Keratinocyte (primary cell): ENCODE measurements around the gene UBASH3B. TPM values are rescaled to one million over a fixed set of nuclear protein-coding genes. Genes with fewer than 3 reads are reported as not detected.

Source experiments
- DNase-seq: peaks from one replicate; pipeline ENCODE4 v3.0.0-alpha.2; 2011; ENCODE audit warnings: low read depth, missing footprints, low spot score
- FAIRE-seq: peaks from 2 replicates; lab custom pipeline; 2011; peaks lifted over from hg19 to GRCh38; lab: Jason Lieb, UNC
- H2AFZ ChIP-seq: 2 replicates; pipeline ENCODE4 v1.6.0; 2012; ENCODE audit warnings: low read length, control low read depth, inconsistent platforms; ENCODE audit not compliant: control insufficient read depth
- H3K27ac ChIP-seq: 2 replicates; pipeline ENCODE4 v1.5.1; 2011; ENCODE audit warnings: low read length; ENCODE audit not compliant: control insufficient read depth, insufficient read depth
- H3K27me3 ChIP-seq: 3 replicates; pipeline ENCODE4 v1.6.0; 2011; ENCODE audit warnings: low read length; ENCODE audit not compliant: control insufficient read depth, insufficient read depth; ENCODE audit errors: extremely low read depth
- H3K36me3 ChIP-seq, 2 experiments: 2 replicates in 1 of 2; 3 replicates in 1 of 2; pipeline ENCODE4 v1.5.1; 2011; ENCODE audit warnings: low read length in 2 of 2, mild to moderate bottlenecking in 1 of 2; ENCODE audit not compliant: control insufficient read depth in 2 of 2, insufficient read depth in 2 of 2; ENCODE audit errors: extremely low read depth in 1 of 2
- H3K4me1 ChIP-seq: 3 replicates; pipeline ENCODE4 v1.5.1; 2011; ENCODE audit warnings: low read length; ENCODE audit not compliant: control insufficient read depth, insufficient read depth; ENCODE audit errors: extremely low read depth
- H3K4me2 ChIP-seq: 3 replicates; pipeline ENCODE4 v1.6.0; 2011; ENCODE audit warnings: low read depth, low read length; ENCODE audit not compliant: control insufficient read depth, insufficient read depth; ENCODE audit errors: extremely low read depth
- H3K4me3 ChIP-seq, 3 experiments: fragments of 200-600 bp in 1 of 3; sonication (generic) in 1 of 3; 2 replicates in 2 of 3; 3 replicates in 1 of 3; pipeline ENCODE4 v1.5.1; 2011 to 2016; ENCODE audit warnings: low read length in 3 of 3, mild to moderate bottlenecking in 3 of 3, control low read depth in 2 of 3, inconsistent platforms in 1 of 3, low read depth in 1 of 3, mixed read lengths in 1 of 3, mixed run types in 1 of 3, moderate library complexity in 1 of 3; ENCODE audit not compliant: control insufficient read depth in 2 of 3, insufficient read depth in 2 of 3; ENCODE audit errors: extremely low read depth in 1 of 3
- H3K79me2 ChIP-seq: 2 replicates; pipeline ENCODE4 v1.6.0; 2012; ENCODE audit warnings: low read length; ENCODE audit not compliant: control insufficient read depth, insufficient read depth
- H3K9ac ChIP-seq: 3 replicates; pipeline ENCODE4 v1.6.0; 2011; ENCODE audit warnings: low read length; ENCODE audit not compliant: control insufficient read depth, insufficient read depth; ENCODE audit errors: extremely low read depth
- H3K9me1 ChIP-seq: 3 replicates; pipeline ENCODE4 v1.6.0; 2011; ENCODE audit warnings: low read length; ENCODE audit not compliant: control insufficient read depth, insufficient read depth; ENCODE audit errors: extremely low read depth
- H3K9me3 ChIP-seq: 2 replicates; pipeline ENCODE4 v1.5.1; 2012; ENCODE audit warnings: low read depth, low read length; ENCODE audit not compliant: control insufficient read depth
- H4K20me1 ChIP-seq: 3 replicates; pipeline ENCODE4 v1.6.0; 2011; ENCODE audit warnings: low read length; ENCODE audit not compliant: control insufficient read depth, insufficient read depth; ENCODE audit errors: extremely low read depth
- EZH2 ChIP-seq: IDR thresholded peaks from one replicate; pipeline ENCODE4 v1.6.1; 2012; ENCODE audit warnings: inconsistent platforms, mild to moderate bottlenecking, low read length, moderate library complexity
- dilution Hi-C: fragments of 300-500 bp; cut with MboI; formaldehyde crosslinking; loops from one replicate; pipeline ENCODE4 v1.7.0; 2020; ENCODE audit warnings: low sequenced_read_pairs; ENCODE audit not compliant: extremely low pct_ligation_motif_present
- polyA plus RNA-seq, 5 experiments: library from polyadenylated mRNA; depleted of rRNA in 3 of 5; stranded (reverse) in 3 of 5; stranded (forward) in 1 of 5; unstranded in 1 of 5; fragments of >200 nt; gene quantifications; 1 replicate in 1 of 5; 2 replicates in 3 of 5; 3 replicates in 1 of 5; pipeline versions ENCODE4 v1.2.1 to v1.2.3, GENCODE V29; 2011 to 2012; ENCODE audit warnings: missing spikeins in 2 of 5, low read depth in 1 of 5, low replicate concordance in 1 of 5
- TF ChIP-seq, protein P1 (sequence below), 3 experiments: IDR thresholded peaks in 1 of 3; conservative IDR thresholded peaks in 1 of 3; optimal IDR thresholded peaks in 1 of 3; 2 replicates in 2 of 3; 3 replicates in 1 of 3; pipeline versions ENCODE3 to v1.5.1; 2011; ENCODE audit warnings: low read length in 3 of 3, mild to moderate bottlenecking in 3 of 3, moderate library complexity in 2 of 3, control low read depth in 1 of 3, inconsistent platforms in 1 of 3; ENCODE audit not compliant: insufficient read depth in 2 of 3; ENCODE audit errors: extremely low read depth in 1 of 3

UBASH3B gene
- polyA plus RNA-seq, 1 donor (not counting 4 experiments of a cell fraction or from before 2014, with no cell fraction given), result 25.0 TPM

DNA sequence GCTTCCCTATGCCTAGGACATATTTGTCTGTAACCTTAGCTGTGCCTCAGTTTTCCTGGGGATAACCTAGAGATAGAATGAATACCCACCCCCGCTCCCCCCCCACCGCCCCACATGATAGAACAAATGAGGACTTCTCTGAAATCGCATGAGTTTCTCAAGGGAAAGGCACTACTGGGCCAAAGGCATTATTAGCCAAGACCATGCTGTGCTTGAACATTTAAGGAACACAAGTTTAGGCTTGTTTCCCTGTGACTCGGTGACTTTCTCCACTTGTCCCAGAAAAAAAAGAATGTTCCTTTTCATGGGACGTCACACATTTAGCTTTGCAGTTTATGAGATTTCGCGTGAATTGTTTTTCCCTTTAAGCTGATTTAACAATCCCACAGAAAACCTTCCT is 131.4 kb downstream of the UBASH3B start:
- no peaks in the 10 kb centered on the region for H3K9me3 ChIP-seq
- no peak overlapping the region for H2AFZ ChIP-seq
- no peaks in the 10 kb centered on the region for H3K79me2 ChIP-seq
- H3K4me2 ChIP-seq, result no peak overlapping the region
- no peak overlapping the region for H3K27ac ChIP-seq
- FAIRE-seq (no peak), DNase-seq (no peak)
- no peak overlapping the region for H3K4me3 ChIP-seq
- no peaks in the 10 kb centered on the region for H4K20me1 ChIP-seq
- TF ChIP-seq EZH2, result no peak
- TF ChIP-seq, protein P1, sequence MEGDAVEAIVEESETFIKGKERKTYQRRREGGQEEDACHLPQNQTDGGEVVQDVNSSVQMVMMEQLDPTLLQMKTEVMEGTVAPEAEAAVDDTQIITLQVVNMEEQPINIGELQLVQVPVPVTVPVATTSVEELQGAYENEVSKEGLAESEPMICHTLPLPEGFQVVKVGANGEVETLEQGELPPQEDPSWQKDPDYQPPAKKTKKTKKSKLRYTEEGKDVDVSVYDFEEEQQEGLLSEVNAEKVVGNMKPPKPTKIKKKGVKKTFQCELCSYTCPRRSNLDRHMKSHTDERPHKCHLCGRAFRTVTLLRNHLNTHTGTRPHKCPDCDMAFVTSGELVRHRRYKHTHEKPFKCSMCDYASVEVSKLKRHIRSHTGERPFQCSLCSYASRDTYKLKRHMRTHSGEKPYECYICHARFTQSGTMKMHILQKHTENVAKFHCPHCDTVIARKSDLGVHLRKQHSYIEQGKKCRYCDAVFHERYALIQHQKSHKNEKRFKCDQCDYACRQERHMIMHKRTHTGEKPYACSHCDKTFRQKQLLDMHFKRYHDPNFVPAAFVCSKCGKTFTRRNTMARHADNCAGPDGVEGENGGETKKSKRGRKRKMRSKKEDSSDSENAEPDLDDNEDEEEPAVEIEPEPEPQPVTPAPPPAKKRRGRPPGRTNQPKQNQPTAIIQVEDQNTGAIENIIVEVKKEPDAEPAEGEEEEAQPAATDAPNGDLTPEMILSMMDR (optimal IDR thresholded peaks at IDR 0.05 in 1 of 3, IDR thresholded peaks at IDR 0.05 in 1 of 3, conservative IDR thresholded peaks at IDR 0.05 in 1 of 3; ENCODE audit: extremely low read depth in 1 of 3, insufficient read depth in 2 of 3, low read length in 3 of 3), result no peak
- dilution Hi-C loops, result no loop called here
- H3K4me1 ChIP-seq, result peaks cover 18% of the 10 kb centered on the region
- peaks cover 19 to 25% of the 10 kb centered on the region in 2 experiments for H3K36me3 ChIP-seq
- H3K27me3 ChIP-seq, result no peaks in the 10 kb centered on the region
- no peak overlapping the region for H3K9ac ChIP-seq
- H3K9me1 ChIP-seq, result no peaks in the 10 kb centered on the region

DNA sequence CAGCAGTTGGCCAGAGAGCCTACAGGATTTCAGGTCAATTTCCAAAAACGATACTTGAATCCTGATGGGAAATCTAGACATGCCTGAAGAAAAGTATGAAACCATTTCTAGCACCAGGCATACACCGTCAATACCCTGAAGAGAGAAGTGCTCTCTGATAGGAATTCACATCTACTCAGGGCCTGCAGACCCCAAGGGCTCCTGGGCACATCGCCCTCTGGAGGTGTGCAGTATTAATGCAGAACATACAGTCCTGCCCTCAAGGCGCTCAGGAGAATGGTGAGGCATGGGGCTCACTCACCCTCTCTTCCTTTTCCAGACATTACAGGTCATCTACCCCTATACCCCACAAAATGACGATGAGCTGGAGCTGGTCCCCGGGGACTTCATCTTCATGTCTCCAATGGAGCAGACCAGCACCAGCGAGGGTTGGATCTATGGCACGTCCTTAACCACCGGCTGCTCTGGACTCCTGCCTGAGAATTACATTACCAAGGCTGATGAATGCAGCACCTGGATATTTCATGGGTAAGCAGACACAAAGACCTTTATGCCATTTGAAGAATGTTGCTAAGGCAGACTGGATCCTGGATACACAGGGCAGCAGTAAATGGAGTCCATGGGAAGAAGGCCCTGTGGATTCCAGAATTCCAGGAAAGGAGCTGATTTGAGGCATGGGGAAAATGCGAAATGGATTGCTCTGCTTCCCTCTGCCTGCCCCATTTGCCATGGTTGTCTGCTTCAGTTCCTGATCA is 133.4 kb downstream of the UBASH3B start:
- Histone ChIP-seq H2AFZ (no peak overlapping the region), H3K79me2 (no peaks in the 10 kb centered on the region), H3K4me2 (no peak overlapping the region), H3K4me1 (peaks cover 19% of the 10 kb centered on the region), H3K4me3 (no peak overlapping the region), H3K27me3 (no peaks in the 10 kb centered on the region), H3K9me1 (no peaks in the 10 kb centered on the region), H3K27ac (no peak overlapping the region), H3K9me3 (no peaks in the 10 kb centered on the region), H4K20me1 (no peaks in the 10 kb centered on the region), H3K36me3 (peaks cover 16 to 17% of the 10 kb centered on the region in 2 experiments), H3K9ac (no peak overlapping the region)
- no peak for FAIRE-seq
- no peak for DNase-seq
- dilution Hi-C loops, result no loop called here
- TF ChIP-seq, protein P1 (optimal IDR thresholded peaks at IDR 0.05 in 1 of 3, IDR thresholded peaks at IDR 0.05 in 1 of 3, conservative IDR thresholded peaks at IDR 0.05 in 1 of 3; ENCODE audit: extremely low read depth in 1 of 3, insufficient read depth in 2 of 3, low read length in 3 of 3), result peak in 2 of 3 experiments; percentile 34 to 43
- TF ChIP-seq EZH2, result no peak
